GM12891 (cell line): ENCODE results near the gene KIF21B.

Source experiments
- PAX5 ChIP-seq: IDR thresholded peaks from 2 replicates; pipeline ENCODE4 v1.6.1; 2011; ENCODE audit warnings: low read length, moderate library complexity, mild to moderate bottlenecking; ENCODE audit not compliant: insufficient read depth, severe bottlenecking
- POLR2A ChIP-seq: IDR thresholded peaks from 2 replicates; pipeline ENCODE4 v1.6.1; 2011; ENCODE audit warnings: low read depth, low read length, control low read depth
- POLR2AphosphoS5 ChIP-seq: IDR thresholded peaks from 2 replicates; pipeline ENCODE4 v1.6.1; 2011; ENCODE audit warnings: low read depth, low read length, control low read depth
- POU2F2 ChIP-seq: IDR thresholded peaks from 2 replicates; pipeline ENCODE4 v1.6.1; 2011; ENCODE audit warnings: low read depth, mild to moderate bottlenecking, control low read depth, low read length, moderate library complexity
- SPI1 ChIP-seq: IDR thresholded peaks from 2 replicates; pipeline ENCODE4 v1.6.1; 2011; ENCODE audit warnings: low read depth, low read length, control low read depth
- TAF1 ChIP-seq: IDR thresholded peaks from 2 replicates; pipeline ENCODE4 v1.6.1; 2011; ENCODE audit warnings: low read depth, low read length, control low read depth

DNA sequence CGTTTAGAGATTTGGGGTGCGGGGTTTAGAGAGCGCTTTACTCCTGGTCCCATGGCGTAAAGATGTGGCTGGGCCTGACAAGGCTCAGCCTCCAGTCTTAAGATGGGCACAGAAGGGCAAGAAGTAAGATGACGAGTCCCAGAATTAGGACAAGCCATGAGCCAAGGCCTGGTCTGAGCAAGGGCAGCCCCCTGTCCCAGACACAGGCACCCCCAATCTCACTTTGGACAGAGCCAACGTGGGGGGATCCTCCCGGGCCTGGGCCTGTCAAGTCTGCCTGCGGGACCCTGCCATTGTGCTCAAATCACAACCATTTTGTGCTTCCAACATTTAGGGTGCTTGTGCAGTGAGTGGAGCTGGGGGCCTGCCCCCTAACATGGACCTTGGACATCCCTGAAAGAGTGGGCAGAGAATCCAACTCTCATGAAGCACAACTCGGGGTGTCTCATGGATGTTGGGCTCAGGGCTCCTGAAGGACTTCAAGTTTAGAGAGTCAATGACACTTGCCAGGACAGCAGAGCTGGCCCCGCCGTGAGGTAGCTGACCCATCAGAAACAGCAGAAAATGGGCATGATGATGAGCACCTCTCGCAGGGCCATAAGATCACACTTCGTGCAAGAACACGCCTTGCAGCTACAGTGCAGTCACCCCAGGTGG, 52.6 kb downstream of the KIF21B start:
- TF ChIP-seq POLR2A (no peak), TAF1 (no peak), POLR2AphosphoS5 (no peak), SPI1 (no peak), PAX5 (no peak), POU2F2 (no peak)
